NCI-H226 (cell line): ENCODE results near the gene CACNA1C.

Experiments used
- DNase-seq: peaks from one replicate; pipeline ENCODE4 v3.0.0-alpha.2; 2015

Gene CACNA1C

GRCh38 chr12:2541631-2542204 is 488.9 kb downstream of the CACNA1C start:
- no peak for DNase-seq

- DNase-seq, result no peak
Measured at GRCh38 chr12:2543801-2544200, 491.0 kb downstream of the CACNA1C start.

- DNase-seq, result no peak
Measured at GRCh38 chr12:2544230-2544629, 491.4 kb downstream of the CACNA1C start.

GRCh38 chr12:2547273-2548044 is 494.7 kb downstream of the CACNA1C start:
- no peak for DNase-seq

- DNase-seq, result no peak
Measured at GRCh38 chr12:2548081-2548480, 495.3 kb downstream of the CACNA1C start.

GRCh38 chr12:2550561-2551411 is 498.0 kb downstream of the CACNA1C start:
- DNase-seq, result no peak

GRCh38 chr12:2551412-2551900 is 498.7 kb downstream of the CACNA1C start:
- DNase-seq, result no peak

GRCh38 chr12:2552000-2552756 is 499.4 kb downstream of the CACNA1C start:
- no peak for DNase-seq

- DNase-seq, result no peak
Measured at GRCh38 chr12:2553388-2554126, 500.8 kb downstream of the CACNA1C start.

GRCh38 chr12:2555487-2556082 is 502.8 kb downstream of the CACNA1C start:
- no peak for DNase-seq

- DNase-seq, result no peak
Measured at GRCh38 chr12:2557597-2557996, 504.8 kb downstream of the CACNA1C start.

GRCh38 chr12:2559931-2560330 is 507.1 kb downstream of the CACNA1C start:
- no peak for DNase-seq

- DNase-seq, result no peak
Measured at GRCh38 chr12:2560356-2560755, 507.6 kb downstream of the CACNA1C start.

GRCh38 chr12:2561367-2561766 is 508.6 kb downstream of the CACNA1C start:
- DNase-seq, result no peak

- no peak for DNase-seq
Measured at GRCh38 chr12:2562400-2562799, 509.6 kb downstream of the CACNA1C start.

GRCh38 chr12:2563709-2564108 is 510.9 kb downstream of the CACNA1C start:
- no peak for DNase-seq

- no peak for DNase-seq
Measured at GRCh38 chr12:2566161-2566560, 513.4 kb downstream of the CACNA1C start.

- no peak for DNase-seq
Measured at GRCh38 chr12:2567711-2568110, 514.9 kb downstream of the CACNA1C start.

GRCh38 chr12:2570562-2570961 is 517.8 kb downstream of the CACNA1C start:
- no peak for DNase-seq

GRCh38 chr12:2574355-2574935 is 521.7 kb downstream of the CACNA1C start:
- no peak for DNase-seq

- no peak for DNase-seq
Measured at GRCh38 chr12:2575245-2575644, 522.5 kb downstream of the CACNA1C start.
